ENCODE measurements around the gene PLA2G15. TPM values are rescaled to one million over a fixed set of nuclear protein-coding genes. Genes with fewer than 3 reads are reported as not detected.
"Not testable (repeated sequence)": the region's sequence is repeated elsewhere in the genome, so short reads cannot be mapped to it uniquely, and the experiment has no call there.

Gene PLA2G15
- total RNA-seq, 1 experiment from 2014 or later: 8.7 TPM

DNA sequence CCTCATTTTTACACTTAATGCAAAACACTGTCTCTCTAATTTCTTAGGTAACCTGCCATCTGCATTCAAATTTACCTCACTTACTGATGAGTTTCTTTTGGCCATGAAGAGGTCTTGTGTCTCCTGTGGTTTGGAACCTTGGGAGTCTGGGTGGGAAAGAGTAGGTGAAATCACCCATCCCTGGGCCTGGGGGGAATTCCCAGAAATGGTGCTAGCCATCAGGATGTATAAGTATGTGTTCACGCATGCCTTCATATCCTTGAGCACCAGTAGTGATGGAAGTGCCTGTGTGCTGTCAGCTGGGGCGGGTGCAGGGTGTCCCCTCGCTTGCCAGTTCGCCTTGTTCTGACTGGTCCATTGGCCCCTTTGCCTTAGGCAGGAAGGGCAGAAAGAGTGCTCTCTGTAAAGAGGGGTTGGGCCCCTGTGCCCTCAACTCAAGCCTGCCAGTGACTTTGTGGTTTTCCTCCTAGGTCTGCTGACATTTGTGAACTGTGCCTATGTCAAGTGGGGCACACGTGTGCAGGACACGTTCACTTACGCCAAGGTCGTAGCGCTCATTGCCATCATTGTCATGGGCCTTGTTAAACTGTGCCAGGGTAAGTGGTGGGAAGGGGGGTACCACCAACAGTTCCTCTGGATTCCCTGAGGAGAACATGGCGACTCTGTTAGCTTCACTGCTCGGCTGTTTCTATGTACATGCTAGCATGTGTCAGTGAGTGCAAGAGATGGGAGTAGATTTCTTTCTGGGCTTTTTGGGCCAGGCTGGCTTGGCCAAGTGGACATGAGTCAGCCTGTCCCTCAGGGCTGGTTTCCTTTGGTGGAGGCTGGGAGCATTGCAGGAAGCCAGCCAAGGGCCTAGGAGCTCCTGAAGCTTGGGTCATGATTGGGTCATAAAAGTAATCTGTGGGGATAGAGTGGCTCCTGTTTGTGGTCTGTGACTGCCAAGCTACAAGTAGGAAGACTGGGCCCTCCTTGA, 42.4 kb downstream of the PLA2G15 start:
- Histone ChIP-seq H3K4me3 (ENCODE audit: low read length) (no peak overlapping the region), H3K79me2 (ENCODE audit: low read length) (peaks cover 59% of the 10 kb centered on the region), H3K9me3 (ENCODE audit: low read length) (no peaks in the 10 kb centered on the region), H3K27me3 (ENCODE audit: low read length) (no peaks in the 10 kb centered on the region), H4K20me1 (ENCODE audit: insufficient read depth, low read depth, low read length) (peaks cover 8% of the 10 kb centered on the region; the same call in 1 of the 2 replicates), H3K27ac (ENCODE audit: low read length) (peak overlapping the region; percentile 91), H3K4me2 (ENCODE audit: low read depth, low read length, poor library complexity, severe bottlenecking) (no peak overlapping the region), H2AFZ (ENCODE audit: low read length) (no peak overlapping the region), H3K9ac (ENCODE audit: low read length) (no peak overlapping the region), H3K36me3 (ENCODE audit: insufficient read depth, low read length) (peaks cover 25% of the 10 kb centered on the region), H3K4me1 (ENCODE audit: low read length) (peaks cover 89% of the 10 kb centered on the region), H3K9me2 (replicated peaks; ENCODE audit: insufficient read depth, low read length) (no peaks in the 10 kb centered on the region)
- DNase-seq: no peak

- no peak overlapping the region for H2AFZ ChIP-seq (ENCODE audit: low read length)
- no peak for DNase-seq
- H3K27me3 ChIP-seq (ENCODE audit: low read length): no peaks in the 10 kb centered on the region
- peaks cover 58% of the 10 kb centered on the region for H3K79me2 ChIP-seq (ENCODE audit: low read length)
- no peaks in the 10 kb centered on the region for H3K9me3 ChIP-seq (ENCODE audit: low read length)
- H3K9ac ChIP-seq (ENCODE audit: low read length): no peak overlapping the region
- no peaks in the 10 kb centered on the region for H3K9me2 ChIP-seq (replicated peaks; ENCODE audit: insufficient read depth, low read length)
- no peak overlapping the region for H3K4me2 ChIP-seq (ENCODE audit: low read depth, low read length, poor library complexity, severe bottlenecking)
- H3K4me1 ChIP-seq (ENCODE audit: low read length): peaks cover 82% of the 10 kb centered on the region
- no peak overlapping the region for H3K4me3 ChIP-seq (ENCODE audit: low read length)
- peaks cover 8% of the 10 kb centered on the region; the same call in 1 of the 2 replicates for H4K20me1 ChIP-seq (ENCODE audit: insufficient read depth, low read depth, low read length)
- peak overlapping the region; percentile 91 for H3K27ac ChIP-seq (ENCODE audit: low read length)
- H3K36me3 ChIP-seq (ENCODE audit: insufficient read depth, low read length): peaks cover 28% of the 10 kb centered on the region
These were observed 43.1 kb downstream of the PLA2G15 start for GRCh38 chr16:68288252-68288650.

GRCh38 chr16:68288796-68289195, 43.6 kb downstream of the PLA2G15 start:
- not testable (repeated sequence) for H3K9me2 ChIP-seq (replicated peaks; ENCODE audit: insufficient read depth, low read length); H3K9me3 ChIP-seq (ENCODE audit: low read length); DNase-seq; H2AFZ ChIP-seq (ENCODE audit: low read length); H3K27me3 ChIP-seq (ENCODE audit: low read length); H3K4me3 ChIP-seq (ENCODE audit: low read length); H4K20me1 ChIP-seq (ENCODE audit: insufficient read depth, low read depth, low read length)
- Histone ChIP-seq H3K9ac (ENCODE audit: low read length) (peak overlapping the region; percentile 34; the same call in 1 of the 2 replicates), H3K4me1 (ENCODE audit: low read length) (peaks cover 77% of the 10 kb centered on the region), H3K27ac (ENCODE audit: low read length) (peak overlapping the region; percentile 91), H3K36me3 (ENCODE audit: insufficient read depth, low read length) (peaks cover 28% of the 10 kb centered on the region), H3K79me2 (ENCODE audit: low read length) (peaks cover 55% of the 10 kb centered on the region), H3K4me2 (ENCODE audit: low read depth, low read length, poor library complexity, severe bottlenecking) (peak overlapping the region; percentile 58)

DNA sequence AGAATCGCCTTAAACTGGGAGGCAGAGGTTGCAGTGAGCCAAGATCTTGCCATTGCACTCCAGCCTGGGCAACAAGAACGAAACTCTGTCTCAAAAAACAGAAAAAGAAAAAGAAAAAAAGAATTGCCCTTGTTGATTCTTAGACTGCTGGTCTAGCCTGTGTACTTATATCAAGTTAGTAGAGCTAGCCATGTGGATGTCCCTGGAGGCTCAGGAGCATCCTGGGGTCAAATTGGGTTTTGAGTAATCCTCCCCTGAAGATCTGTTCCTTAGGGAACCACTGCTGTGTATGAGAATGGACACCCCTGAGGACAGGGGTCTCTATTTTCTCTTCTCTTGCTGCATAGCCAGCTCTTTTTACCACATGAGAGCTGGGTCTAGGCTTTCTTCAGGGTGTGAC, 44.0 kb downstream of the PLA2G15 start:
- peak overlapping the region; percentile 91 for H3K27ac ChIP-seq (ENCODE audit: low read length)
- H3K4me2 ChIP-seq (ENCODE audit: low read depth, low read length, poor library complexity, severe bottlenecking): peak overlapping the region; percentile 58
- H3K79me2 ChIP-seq (ENCODE audit: low read length): peaks cover 54% of the 10 kb centered on the region
- H3K36me3 ChIP-seq (ENCODE audit: insufficient read depth, low read length): peaks cover 28% of the 10 kb centered on the region
- peaks cover 8% of the 10 kb centered on the region; the same call in 1 of the 2 replicates for H4K20me1 ChIP-seq (ENCODE audit: insufficient read depth, low read depth, low read length)
- no peaks in the 10 kb centered on the region for H3K9me2 ChIP-seq (replicated peaks; ENCODE audit: insufficient read depth, low read length)
- no peak for DNase-seq
- H3K4me3 ChIP-seq (ENCODE audit: low read length): 0 out of 2 replicates have a peak overlapping the region, but pooled peaks have one; percentile 17
- H2AFZ ChIP-seq (ENCODE audit: low read length): no peak overlapping the region
- no peaks in the 10 kb centered on the region for H3K27me3 ChIP-seq (ENCODE audit: low read length)
- H3K9me3 ChIP-seq (ENCODE audit: low read length): no peaks in the 10 kb centered on the region
- H3K4me1 ChIP-seq (ENCODE audit: low read length): peaks cover 73% of the 10 kb centered on the region
- peak overlapping the region; percentile 34; the same call in 1 of the 2 replicates for H3K9ac ChIP-seq (ENCODE audit: low read length)

DNA sequence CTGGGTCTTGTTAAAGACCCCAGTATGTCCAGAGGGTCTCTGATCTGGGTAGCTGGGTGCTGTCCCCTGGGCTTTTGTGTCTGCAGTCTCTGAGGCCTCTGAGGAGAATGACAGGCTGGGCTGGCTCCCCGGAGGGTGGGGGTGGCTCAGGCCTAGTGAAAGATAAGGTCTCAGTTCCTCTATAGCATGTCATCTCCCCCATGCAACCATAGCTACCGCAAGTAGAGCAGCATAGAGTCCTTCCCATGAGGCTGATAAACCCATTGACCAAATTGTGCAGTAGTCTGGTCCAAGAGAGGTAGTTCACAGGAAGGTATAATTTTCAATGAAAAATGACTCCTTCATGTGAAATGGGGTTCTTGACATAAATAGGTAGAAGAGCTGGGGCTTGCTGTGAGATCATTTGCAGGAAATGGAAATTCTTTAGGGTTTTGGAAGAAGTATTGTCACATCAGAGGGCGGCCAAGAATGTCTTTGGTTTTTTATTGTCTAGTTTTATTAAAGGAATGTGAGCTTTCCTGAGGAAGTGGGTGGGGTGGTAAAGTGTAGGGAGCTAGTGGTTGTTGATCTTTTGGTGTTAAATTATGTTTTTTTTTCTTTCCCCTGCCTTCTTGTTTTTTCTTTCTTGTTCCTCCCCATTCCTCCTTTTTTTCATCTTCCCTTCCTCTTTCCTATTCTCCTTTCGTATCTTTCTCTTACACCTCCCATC, 44.6 kb downstream of the PLA2G15 start:
- Histone ChIP-seq H3K27me3 (ENCODE audit: low read length) (no peaks in the 10 kb centered on the region), H2AFZ (ENCODE audit: low read length) (no peak overlapping the region), H3K4me3 (ENCODE audit: low read length) (peak overlapping the region; percentile 17; the same call in 1 of the 2 replicates), H3K79me2 (ENCODE audit: low read length) (peaks cover 50% of the 10 kb centered on the region), H3K9me2 (replicated peaks; ENCODE audit: insufficient read depth, low read length) (no peaks in the 10 kb centered on the region), H3K9me3 (ENCODE audit: low read length) (no peaks in the 10 kb centered on the region), H4K20me1 (ENCODE audit: insufficient read depth, low read depth, low read length) (peaks cover 8% of the 10 kb centered on the region; the same call in 1 of the 2 replicates), H3K4me1 (ENCODE audit: low read length) (peaks cover 67% of the 10 kb centered on the region), H3K9ac (ENCODE audit: low read length) (peak overlapping the region; percentile 34), H3K4me2 (ENCODE audit: low read depth, low read length, poor library complexity, severe bottlenecking) (peak overlapping the region; percentile 58), H3K36me3 (ENCODE audit: insufficient read depth, low read length) (peaks cover 28% of the 10 kb centered on the region), H3K27ac (ENCODE audit: low read length) (peak overlapping the region; percentile 91)
- DNase-seq: peak; percentile 92

DNA sequence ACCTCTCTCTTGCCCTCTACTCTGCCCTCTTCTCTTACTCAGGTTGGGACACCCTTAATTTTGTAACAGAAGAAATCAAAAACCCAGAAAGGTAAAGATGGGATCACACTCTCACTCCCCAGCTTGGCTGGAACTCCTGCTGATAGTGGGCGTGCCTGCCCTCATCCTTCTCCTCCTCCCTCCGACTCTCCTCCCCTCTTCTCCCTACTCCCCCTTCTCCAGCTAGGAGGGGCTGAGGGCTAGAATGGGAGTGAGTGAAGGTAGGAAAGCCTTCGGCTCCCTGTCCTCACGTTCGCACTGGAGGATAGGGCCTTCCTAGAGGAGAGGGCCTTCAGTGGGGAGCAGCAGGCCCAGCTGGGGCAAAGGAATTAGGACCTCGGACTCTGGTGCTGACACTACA, 45.3 kb downstream of the PLA2G15 start:
- no peak for DNase-seq
- peaks cover 6% of the 10 kb centered on the region; the same call in 1 of the 2 replicates for H4K20me1 ChIP-seq (ENCODE audit: insufficient read depth, low read depth, low read length)
- peak overlapping the region; percentile 91 for H3K27ac ChIP-seq (ENCODE audit: low read length)
- H3K9ac ChIP-seq (ENCODE audit: low read length): peak overlapping the region; percentile 14
- H2AFZ ChIP-seq (ENCODE audit: low read length): no peak overlapping the region
- H3K36me3 ChIP-seq (ENCODE audit: insufficient read depth, low read length): peaks cover 30% of the 10 kb centered on the region
- no peaks in the 10 kb centered on the region for H3K9me3 ChIP-seq (ENCODE audit: low read length)
- peak overlapping the region; percentile 5; the same call in 1 of the 2 replicates for H3K4me3 ChIP-seq (ENCODE audit: low read length)
- no peaks in the 10 kb centered on the region for H3K27me3 ChIP-seq (ENCODE audit: low read length)
- H3K4me2 ChIP-seq (ENCODE audit: low read depth, low read length, poor library complexity, severe bottlenecking): peak overlapping the region; percentile 58
- H3K9me2 ChIP-seq (replicated peaks; ENCODE audit: insufficient read depth, low read length): no peaks in the 10 kb centered on the region
- peaks cover 60% of the 10 kb centered on the region for H3K4me1 ChIP-seq (ENCODE audit: low read length)
- H3K79me2 ChIP-seq (ENCODE audit: low read length): peaks cover 46% of the 10 kb centered on the region

- Histone ChIP-seq H3K4me2 (ENCODE audit: low read depth, low read length, poor library complexity, severe bottlenecking) (no peak overlapping the region), H3K4me3 (ENCODE audit: low read length) (no peak overlapping the region), H4K20me1 (ENCODE audit: insufficient read depth, low read depth, low read length) (peaks cover 5% of the 10 kb centered on the region; the same call in 1 of the 2 replicates), H3K9ac (ENCODE audit: low read length) (no peak overlapping the region), H3K27me3 (ENCODE audit: low read length) (no peaks in the 10 kb centered on the region), H3K9me3 (ENCODE audit: low read length) (no peaks in the 10 kb centered on the region), H3K79me2 (ENCODE audit: low read length) (peaks cover 44% of the 10 kb centered on the region), H3K36me3 (ENCODE audit: insufficient read depth, low read length) (peaks cover 37% of the 10 kb centered on the region), H3K4me1 (ENCODE audit: low read length) (peaks cover 53% of the 10 kb centered on the region), H3K9me2 (replicated peaks; ENCODE audit: insufficient read depth, low read length) (no peaks in the 10 kb centered on the region), H3K27ac (ENCODE audit: low read length) (peak overlapping the region; percentile 91), H2AFZ (ENCODE audit: low read length) (no peak overlapping the region)
- no peak for DNase-seq
These were observed 46.1 kb downstream of the PLA2G15 start for GRCh38 chr16:68291227-68291626.

GRCh38 chr16:68292425-68292824, 47.3 kb downstream of the PLA2G15 start:
- Histone ChIP-seq H3K4me3 (ENCODE audit: low read length) (no peak overlapping the region), H3K36me3 (ENCODE audit: insufficient read depth, low read length) (peaks cover 38% of the 10 kb centered on the region), H3K4me1 (ENCODE audit: low read length) (peaks cover 52% of the 10 kb centered on the region), H3K9ac (ENCODE audit: low read length) (no peak overlapping the region), H3K27ac (ENCODE audit: low read length) (peak overlapping the region; percentile 91; the same call in 1 of the 2 replicates), H3K4me2 (ENCODE audit: low read depth, low read length, poor library complexity, severe bottlenecking) (no peak overlapping the region), H4K20me1 (ENCODE audit: insufficient read depth, low read depth, low read length) (peaks cover 5% of the 10 kb centered on the region; the same call in 1 of the 2 replicates), H3K9me3 (ENCODE audit: low read length) (no peaks in the 10 kb centered on the region), H3K9me2 (replicated peaks; ENCODE audit: insufficient read depth, low read length) (no peaks in the 10 kb centered on the region), H3K79me2 (ENCODE audit: low read length) (peaks cover 35% of the 10 kb centered on the region), H2AFZ (ENCODE audit: low read length) (no peak overlapping the region), H3K27me3 (ENCODE audit: low read length) (no peaks in the 10 kb centered on the region)
- no peak for DNase-seq
